ENCODE results near the gene CYBC1.

CYBC1 gene

GRCh38 chr17:82487910-82488309, 37.4 kb upstream of the CYBC1 start:
- H3K79me2 ChIP-seq (ENCODE audit: low read length) = no peaks in the 10 kb centered on the region
- no peaks in the 10 kb centered on the region for H4K20me1 ChIP-seq (ENCODE audit: insufficient read depth, low read length)
- no peaks in the 10 kb centered on the region for H3K9me3 ChIP-seq (replicated peaks; ENCODE audit: insufficient read depth, low read length)
- no peak for DNase-seq
- H3F3A ChIP-seq (ENCODE audit: insufficient read depth, low read length) = peaks cover 11% of the 10 kb centered on the region; the same call in 1 of the 2 replicates
- H3K4me1 ChIP-seq (ENCODE audit: low read length) = peaks cover 20% of the 10 kb centered on the region
- no peak overlapping the region for H3K4me2 ChIP-seq (ENCODE audit: low read depth, low read length)
- H3K27ac ChIP-seq (ENCODE audit: low read length) = no peak overlapping the region
- no peak overlapping the region for H3K9ac ChIP-seq (ENCODE audit: low read length)
- no peak overlapping the region for H3K4me3 ChIP-seq (ENCODE audit: low read length)
- TF ChIP-seq EZH2 (optimal IDR thresholded peaks at IDR 0.05; ENCODE audit: low read depth, low read length) = no peak
- no peak for TF ChIP-seq CTCF (IDR thresholded peaks at IDR 0.05; ENCODE audit: low read length)
- no peak for TF ChIP-seq EZH2phosphoT487 (IDR thresholded peaks at IDR 0.05; ENCODE audit: low read length)
- no peaks in the 10 kb centered on the region for H3K27me3 ChIP-seq (replicated peaks; ENCODE audit: insufficient read depth, low read length)
- H3K36me3 ChIP-seq (replicated peaks; ENCODE audit: insufficient read depth, low read length) = peaks cover 2% of the 10 kb centered on the region; the same call in 1 of the 2 replicates
- H2AFZ ChIP-seq (ENCODE audit: low read length) = no peak overlapping the region
- H3K9me2 ChIP-seq (replicated peaks; ENCODE audit: insufficient read depth, low read length) = no peaks in the 10 kb centered on the region

DNA sequence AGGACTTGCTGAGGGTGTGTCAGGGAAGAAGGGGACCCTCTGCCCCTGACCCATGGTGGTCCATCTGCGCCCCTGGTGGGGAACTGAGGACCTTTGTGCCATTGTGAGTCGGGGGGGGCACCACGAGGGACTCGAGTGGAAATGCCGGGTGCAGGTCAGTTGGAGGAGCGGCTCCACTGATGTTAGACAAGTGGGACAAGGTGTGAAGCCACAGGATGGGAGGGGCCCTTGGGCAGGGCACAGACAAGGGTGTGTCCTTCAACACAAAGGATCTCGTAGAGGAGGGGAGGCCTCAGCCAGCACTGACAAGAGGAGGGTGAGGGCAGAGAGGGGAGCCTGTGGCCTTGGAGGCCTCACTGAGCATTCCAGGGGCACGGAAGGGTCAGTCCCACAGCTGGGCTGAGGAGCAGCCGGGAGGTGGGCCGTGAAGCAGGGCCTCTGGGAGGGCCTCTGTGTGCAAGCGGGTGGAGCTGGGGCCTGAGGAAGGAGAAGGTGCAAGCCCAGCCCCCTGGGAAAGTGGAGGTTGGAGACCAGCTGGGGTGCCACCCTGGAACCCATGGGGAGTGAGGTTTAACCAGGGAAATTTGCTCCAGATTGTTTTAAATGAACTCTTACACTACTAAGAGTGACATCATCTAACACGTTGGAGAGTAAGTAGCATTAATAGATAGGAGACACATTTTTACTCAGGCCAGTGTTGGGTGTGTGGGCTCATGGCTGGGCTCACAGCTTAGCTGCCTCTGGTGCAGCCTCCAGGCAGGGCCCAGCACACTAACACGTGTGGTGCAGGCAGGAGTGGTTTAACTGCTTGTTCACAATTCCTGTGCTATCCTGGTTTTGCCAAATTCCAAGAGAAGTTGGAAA, 35.9 kb upstream of the CYBC1 start:
- peaks cover 2% of the 10 kb centered on the region; the same call in 1 of the 2 replicates for H3K36me3 ChIP-seq (replicated peaks; ENCODE audit: insufficient read depth, low read length)

GRCh38 chr17:82483836-82484235, 33.3 kb upstream of the CYBC1 start:
- Histone ChIP-seq H3K4me1 (ENCODE audit: low read length) (no peaks in the 10 kb centered on the region), H4K20me1 (ENCODE audit: insufficient read depth, low read length) (no peaks in the 10 kb centered on the region), H3K4me3 (ENCODE audit: low read length) (no peak overlapping the region), H2AFZ (ENCODE audit: low read length) (no peak overlapping the region), H3K79me2 (ENCODE audit: low read length) (no peaks in the 10 kb centered on the region), H3K9me2 (replicated peaks; ENCODE audit: insufficient read depth, low read length) (no peaks in the 10 kb centered on the region), H3K4me2 (ENCODE audit: low read depth, low read length) (no peak overlapping the region), H3K27ac (ENCODE audit: low read length) (no peak overlapping the region), H3F3A (ENCODE audit: insufficient read depth, low read length) (peaks cover 2% of the 10 kb centered on the region; the same call in 1 of the 2 replicates), H3K27me3 (replicated peaks; ENCODE audit: insufficient read depth, low read length) (no peaks in the 10 kb centered on the region), H3K9me3 (replicated peaks; ENCODE audit: insufficient read depth, low read length) (no peaks in the 10 kb centered on the region), H3K36me3 (replicated peaks; ENCODE audit: insufficient read depth, low read length) (peaks cover 2% of the 10 kb centered on the region; the same call in 1 of the 2 replicates), H3K9ac (ENCODE audit: low read length) (no peak overlapping the region)
- TF ChIP-seq CTCF (IDR thresholded peaks at IDR 0.05; ENCODE audit: low read length) = no peak
- TF ChIP-seq EZH2 (optimal IDR thresholded peaks at IDR 0.05; ENCODE audit: low read depth, low read length) = no peak
- TF ChIP-seq EZH2phosphoT487 (IDR thresholded peaks at IDR 0.05; ENCODE audit: low read length) = no peak
- DNase-seq = no peak

More for the DNA sequence above, 35.9 kb upstream of the CYBC1 start:
- no peak for TF ChIP-seq EZH2 (optimal IDR thresholded peaks at IDR 0.05; ENCODE audit: low read depth, low read length)
- no peak for TF ChIP-seq CTCF (IDR thresholded peaks at IDR 0.05; ENCODE audit: low read length)
- TF ChIP-seq EZH2phosphoT487 (IDR thresholded peaks at IDR 0.05; ENCODE audit: low read length) = no peak
- Histone ChIP-seq H3K4me2 (ENCODE audit: low read depth, low read length) (no peak overlapping the region), H3K9me3 (replicated peaks; ENCODE audit: insufficient read depth, low read length) (no peaks in the 10 kb centered on the region), H3K9me2 (replicated peaks; ENCODE audit: insufficient read depth, low read length) (no peaks in the 10 kb centered on the region), H2AFZ (ENCODE audit: low read length) (no peak overlapping the region), H3K79me2 (ENCODE audit: low read length) (no peaks in the 10 kb centered on the region), H3K4me3 (ENCODE audit: low read length) (no peak overlapping the region), H3K9ac (ENCODE audit: low read length) (no peak overlapping the region), H3K27ac (ENCODE audit: low read length) (no peak overlapping the region), H3K4me1 (ENCODE audit: low read length) (peaks cover 20% of the 10 kb centered on the region), H3K27me3 (replicated peaks; ENCODE audit: insufficient read depth, low read length) (no peaks in the 10 kb centered on the region), H4K20me1 (ENCODE audit: insufficient read depth, low read length) (no peaks in the 10 kb centered on the region), H3F3A (ENCODE audit: insufficient read depth, low read length) (peaks cover 13% of the 10 kb centered on the region)
- no peak for DNase-seq

All from MM.1S (cell line).